ENCODE data around the gene HEBP1.

DNA sequence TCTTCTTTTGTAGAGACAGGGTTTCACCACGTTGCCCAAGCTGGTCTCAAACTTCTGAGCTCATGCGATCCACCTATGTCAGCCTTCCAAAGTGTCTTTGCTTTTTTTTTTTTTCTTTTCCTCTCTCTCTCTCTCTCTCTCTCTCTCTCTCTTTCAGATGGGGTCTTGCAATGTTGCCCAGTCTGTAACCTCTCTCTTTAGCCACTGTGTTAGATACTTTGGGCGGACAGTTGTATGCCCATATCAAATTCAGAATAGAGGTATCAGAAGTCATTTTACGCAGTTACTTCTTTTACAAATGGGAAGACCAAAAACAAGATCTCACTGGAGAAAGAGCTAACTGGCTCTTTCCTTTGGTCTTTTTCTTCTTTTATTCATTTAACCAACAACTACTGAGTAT, 6.7 kb downstream of the HEBP1 start:
- TF ChIP-seq CTCF (IDR thresholded peaks at IDR 0.05) (no peak), POLR2AphosphoS5 (IDR thresholded peaks at IDR 0.05) (no peak), EP300 (IDR thresholded peaks at IDR 0.05) (no peak)

All from esophagus muscularis mucosa (tissue), 4 donors.